CD4-positive, alpha-beta T cell treated with Interleukin-17A for 1 hour (primary cell): ENCODE results near the gene HTRA1.

Experiments
- DNase-seq: peaks from one replicate; pipeline ENCODE4 v3.0.0-alpha.2; 2020

Gene HTRA1

GRCh38 chr10:122559228-122559627 is 97.9 kb downstream of the HTRA1 start:
- no peak for DNase-seq

DNA sequence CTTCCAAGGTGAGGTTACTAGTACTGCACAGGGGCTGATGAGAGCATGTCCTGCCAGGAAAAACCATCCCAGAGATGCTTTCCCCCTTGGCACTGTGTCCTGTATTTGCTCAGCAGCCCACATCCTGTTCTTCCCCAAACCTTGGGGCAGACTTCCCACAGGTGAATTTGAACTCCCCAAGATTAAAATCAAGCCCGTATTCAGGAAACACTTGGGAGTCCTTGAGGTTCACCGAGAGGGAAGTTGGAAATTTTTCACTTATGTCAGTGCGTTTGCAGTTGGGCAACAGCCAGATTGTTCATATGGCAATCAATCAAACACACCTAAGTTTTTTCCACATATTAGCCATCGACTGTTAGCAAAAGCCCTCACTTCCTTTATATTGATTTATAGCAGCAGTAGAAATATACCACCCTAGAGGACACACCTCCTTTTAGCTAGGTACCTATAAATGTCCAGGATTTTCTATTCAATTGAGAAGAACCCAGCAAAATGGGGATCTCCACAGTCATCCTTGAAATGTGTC is 99.0 kb downstream of the HTRA1 start, which contains the start of gene DMBT1:
Gene DMBT1, plus strand, starts transcription at position 476 of the 526 bp plus-strand sequence. Its CDS starts 17 bp downstream, at position 493.
- DNase-seq: no peak

DNA sequence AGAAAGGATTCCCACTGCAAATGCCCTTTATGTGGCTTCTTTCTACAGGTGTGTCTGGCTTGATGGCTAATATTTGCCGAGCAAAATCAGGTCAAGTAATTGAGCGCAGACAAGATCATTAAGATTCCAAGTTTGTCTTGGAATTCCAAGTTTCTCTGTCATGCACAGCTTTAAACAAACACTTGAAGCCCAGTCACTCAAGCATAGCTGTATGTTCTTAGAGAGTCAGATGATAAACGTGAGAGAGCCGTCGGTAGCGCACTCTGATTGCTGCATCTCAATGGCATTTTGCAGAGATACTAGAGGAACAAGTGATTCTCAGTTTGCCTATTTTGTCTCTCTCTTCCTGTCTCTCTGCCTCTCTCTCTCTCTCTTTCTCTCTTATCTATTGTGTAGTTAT is 99.9 kb downstream of the HTRA1 start:
- DNase-seq: no peak

DNA sequence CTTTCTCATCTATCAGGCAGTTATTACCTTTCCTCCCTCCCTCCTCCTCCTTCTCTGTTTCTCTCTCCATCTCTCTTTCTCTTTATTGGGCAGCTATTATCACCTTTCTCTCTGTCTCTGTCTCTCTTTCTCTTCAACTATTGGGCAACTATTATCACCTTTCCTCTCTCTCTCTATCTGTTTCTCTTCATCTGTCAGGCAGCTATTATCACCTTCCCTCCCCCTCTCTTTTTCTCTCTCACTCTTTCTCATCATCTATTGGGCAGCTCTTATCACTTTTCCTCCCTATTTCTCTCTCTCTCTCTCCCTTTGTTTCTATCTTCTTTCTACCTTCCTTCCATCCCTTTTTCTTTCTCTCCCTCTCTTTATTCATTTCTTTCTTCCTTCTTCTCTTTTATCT is 100.4 kb downstream of the HTRA1 start:
- DNase-seq: no peak
